Stimulated activated effector memory CD8-positive, alpha-beta T cell treated with anti-CD3 and anti-CD28 coated beads, Interleukin-12 subunit alpha, Interleukin-12 subunit beta, amount 100 ng/mL, for 72 hours (primary cell): ENCODE data around the gene NSD1.

Experiments used
- ATAC-seq: fragments of 150-1000 bp; cut with Tn5 transposase; 2 replicates; pipeline ENCODE4 v1.10.0; 2021
- DNase-seq, 2 donors: peaks; one replicate each; pipeline ENCODE4 v3.0.0; 2021 to 2022; ENCODE audit warnings: low spot score in 2 of 2
- H3K27ac Mint-ChIP-seq: one replicate; pipeline ENCODE4 v1.8.0; 2022; ENCODE audit warnings: mild to moderate bottlenecking, mixed read lengths
- H3K36me3 Mint-ChIP-seq: one replicate; pipeline ENCODE4 v1.8.0; 2022; ENCODE audit warnings: mild to moderate bottlenecking, mixed read lengths
- H3K4me1 Mint-ChIP-seq: one replicate; pipeline ENCODE4 v1.8.0; 2022; ENCODE audit warnings: mixed read lengths
- H3K4me3 Mint-ChIP-seq: one replicate; pipeline ENCODE4 v1.8.0; 2022; ENCODE audit warnings: mild to moderate bottlenecking, mixed read lengths
- H3K9me3 Mint-ChIP-seq: one replicate; pipeline ENCODE4 v1.8.0; 2022; ENCODE audit warnings: mixed read lengths

NSD1 gene

DNA sequence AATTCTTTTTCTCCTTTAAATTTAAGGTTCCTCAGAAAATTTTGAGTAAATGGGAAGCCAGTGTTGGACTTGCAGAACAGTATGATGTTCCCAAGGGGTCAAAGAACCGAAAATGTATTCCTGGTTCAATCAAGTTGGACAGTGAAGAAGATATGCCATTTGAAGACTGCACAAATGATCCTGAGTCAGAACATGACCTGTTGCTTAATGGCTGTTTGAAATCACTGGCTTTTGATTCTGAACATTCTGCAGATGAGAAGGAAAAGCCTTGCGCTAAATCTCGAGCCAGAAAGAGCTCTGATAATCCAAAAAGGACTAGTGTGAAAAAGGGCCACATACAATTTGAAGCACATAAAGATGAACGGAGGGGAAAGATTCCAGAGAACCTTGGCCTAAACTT is 76.0 kb downstream of the NSD1 start:
- H3K4me1 Mint-ChIP-seq, result no peaks in the 10 kb centered on the region
- H3K36me3 Mint-ChIP-seq, result peaks cover 99% of the 10 kb centered on the region
- no peak overlapping the region for H3K4me3 Mint-ChIP-seq
- no peak for ATAC-seq
- no peak for DNase-seq
- peak overlapping the region; percentile 17 for H3K27ac Mint-ChIP-seq
- H3K9me3 Mint-ChIP-seq, result no peaks in the 10 kb centered on the region

DNA sequence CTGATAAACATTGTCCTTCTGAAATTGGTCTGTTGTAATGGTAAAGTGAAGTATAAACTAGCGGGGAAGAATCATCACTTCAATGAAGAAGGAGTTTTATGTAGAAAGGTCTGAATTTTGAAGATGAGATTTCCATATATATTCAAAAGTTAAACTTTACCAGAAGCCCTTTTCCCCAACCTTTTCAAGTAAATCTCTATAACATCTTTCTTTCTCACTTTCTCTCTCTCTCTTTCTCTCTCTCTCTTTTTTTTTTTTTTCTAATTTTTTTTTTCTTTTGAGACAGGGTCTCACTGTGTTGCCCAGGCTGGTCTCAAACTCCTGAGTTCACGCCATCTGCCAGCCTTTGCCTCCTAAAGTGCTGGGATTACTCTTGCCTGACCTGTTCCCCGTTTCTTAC is 78.7 kb downstream of the NSD1 start:
- no peak for ATAC-seq
- no peak for DNase-seq
- H3K27ac Mint-ChIP-seq, result peak overlapping the region; percentile 68
- no peaks in the 10 kb centered on the region for H3K4me1 Mint-ChIP-seq
- peaks cover 99% of the 10 kb centered on the region for H3K36me3 Mint-ChIP-seq
- no peaks in the 10 kb centered on the region for H3K9me3 Mint-ChIP-seq
- no peak overlapping the region for H3K4me3 Mint-ChIP-seq

DNA sequence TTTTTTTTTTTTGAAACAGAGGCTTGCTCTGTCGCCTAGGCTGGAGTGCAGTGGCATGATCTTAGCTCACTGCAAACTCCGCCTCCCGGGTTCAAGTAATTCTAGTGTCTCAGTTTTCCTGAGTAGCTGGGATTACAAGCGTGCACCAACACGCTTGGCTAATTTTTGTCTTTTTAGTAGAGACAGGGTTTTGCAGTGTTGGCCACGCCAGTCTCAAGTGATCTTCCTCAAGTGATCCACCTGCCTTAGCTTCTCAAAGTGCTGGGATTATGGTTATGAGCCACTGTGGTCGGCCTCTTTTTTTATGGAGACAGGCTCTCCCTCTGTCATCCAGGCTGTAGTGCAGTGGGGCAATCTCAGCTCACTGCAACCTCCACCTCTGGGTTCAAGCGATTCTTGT is 87.0 kb downstream of the NSD1 start:
- H3K9me3 Mint-ChIP-seq, result no peaks in the 10 kb centered on the region
- DNase-seq (no peak), ATAC-seq (no peak)
- H3K27ac Mint-ChIP-seq, result peak overlapping the region; percentile 66
- H3K4me3 Mint-ChIP-seq, result no peak overlapping the region
- peaks cover 85% of the 10 kb centered on the region for H3K36me3 Mint-ChIP-seq
- H3K4me1 Mint-ChIP-seq, result peaks cover 26% of the 10 kb centered on the region

DNA sequence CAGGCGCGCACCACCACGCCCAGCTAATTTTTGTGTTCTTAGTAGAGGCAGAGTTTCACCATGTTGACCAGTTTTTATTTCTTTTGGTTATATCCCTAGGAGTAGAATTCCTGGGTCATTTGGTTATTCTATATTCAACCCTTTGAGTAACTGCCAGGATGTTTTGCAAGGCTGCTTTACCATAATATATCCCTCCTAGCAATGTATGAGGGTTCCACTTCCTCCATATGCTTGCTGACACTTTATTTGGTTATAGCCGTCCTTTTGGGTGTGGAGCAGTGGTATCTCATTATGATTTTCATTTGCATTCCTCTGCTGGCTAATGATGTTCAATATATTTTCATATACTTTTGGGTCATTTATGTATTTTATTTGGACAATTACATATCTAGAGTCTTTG is 88.7 kb downstream of the NSD1 start:
- peaks cover 34% of the 10 kb centered on the region for H3K4me1 Mint-ChIP-seq
- H3K4me3 Mint-ChIP-seq, result no peak overlapping the region
- no peaks in the 10 kb centered on the region for H3K9me3 Mint-ChIP-seq
- H3K27ac Mint-ChIP-seq, result no peak overlapping the region
- DNase-seq (no peak), ATAC-seq (no peak)
- H3K36me3 Mint-ChIP-seq, result peaks cover 75% of the 10 kb centered on the region

DNA sequence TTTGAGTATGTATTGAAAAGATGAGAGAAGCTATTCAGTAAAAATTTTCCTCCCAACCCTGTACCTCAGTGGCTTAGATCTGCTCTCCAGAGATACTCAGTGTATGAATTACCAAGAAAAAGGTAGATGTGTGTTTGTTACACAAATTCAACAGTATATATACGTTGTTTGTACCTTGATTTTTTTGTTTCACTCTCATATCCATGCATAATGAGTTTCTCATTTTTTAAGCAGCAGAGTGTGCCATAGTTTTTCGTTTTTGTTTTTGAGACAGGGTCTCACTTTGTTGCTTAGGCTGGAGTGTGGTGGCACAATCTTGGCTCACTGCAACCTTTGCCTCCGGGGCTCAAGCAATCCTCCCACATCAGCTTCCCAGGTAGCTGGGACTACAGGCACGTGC is 92.2 kb downstream of the NSD1 start:
- Mint-ChIP-seq H3K4me3 (no peak overlapping the region), H3K9me3 (no peaks in the 10 kb centered on the region), H3K36me3 (peaks cover 70% of the 10 kb centered on the region), H3K27ac (no peak overlapping the region), H3K4me1 (peaks cover 32% of the 10 kb centered on the region)
- DNase-seq (no peak), ATAC-seq (no peak)

DNA sequence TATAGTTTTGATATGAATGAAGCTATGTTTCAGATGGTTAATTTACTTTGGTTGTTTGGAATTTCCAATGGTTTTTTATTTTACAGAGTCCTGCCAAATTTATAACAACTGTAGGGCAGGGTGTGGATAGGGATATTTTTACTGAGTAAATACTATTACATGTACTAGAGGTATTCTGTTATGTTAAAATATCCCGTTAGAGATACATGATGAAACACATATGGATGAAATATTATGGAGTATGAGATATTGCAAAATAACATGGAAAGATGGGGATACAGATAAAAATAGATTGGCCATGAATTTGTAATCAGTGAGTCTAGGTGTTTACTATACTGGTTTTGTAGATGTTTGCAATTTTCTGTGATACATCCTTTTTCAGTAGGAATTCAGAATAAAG is 93.3 kb downstream of the NSD1 start:
- ATAC-seq, result no peak

DNA sequence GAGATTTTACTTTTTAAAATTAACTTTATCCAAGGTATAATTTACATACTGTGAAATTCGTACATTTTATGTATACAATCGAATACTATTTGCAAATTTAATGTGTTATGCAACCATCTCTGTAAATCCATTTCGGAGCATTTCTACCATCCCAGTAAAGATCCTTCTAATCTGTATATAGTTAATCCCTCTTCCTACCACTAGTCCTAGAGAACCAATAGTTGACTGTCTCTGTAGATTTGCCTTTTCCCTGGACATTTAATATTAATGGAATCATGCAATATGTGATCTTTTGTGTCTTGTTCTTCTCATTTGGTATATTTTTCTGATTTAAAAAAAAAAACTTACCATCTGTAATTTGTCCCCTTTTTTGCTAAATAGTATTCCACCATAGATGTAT is 95.2 kb downstream of the NSD1 start:
- no peaks in the 10 kb centered on the region for H3K9me3 Mint-ChIP-seq
- H3K4me1 Mint-ChIP-seq, result peaks cover 27% of the 10 kb centered on the region
- no peak overlapping the region for H3K4me3 Mint-ChIP-seq
- H3K36me3 Mint-ChIP-seq, result peaks cover 75% of the 10 kb centered on the region
- ATAC-seq (no peak), DNase-seq (no peak)
- no peak overlapping the region for H3K27ac Mint-ChIP-seq

More for the DNA sequence above, 93.3 kb downstream of the NSD1 start:
- Mint-ChIP-seq H3K4me1 (peaks cover 27% of the 10 kb centered on the region), H3K9me3 (no peaks in the 10 kb centered on the region), H3K27ac (no peak overlapping the region), H3K36me3 (peaks cover 70% of the 10 kb centered on the region), H3K4me3 (no peak overlapping the region)
- no peak for DNase-seq

DNA sequence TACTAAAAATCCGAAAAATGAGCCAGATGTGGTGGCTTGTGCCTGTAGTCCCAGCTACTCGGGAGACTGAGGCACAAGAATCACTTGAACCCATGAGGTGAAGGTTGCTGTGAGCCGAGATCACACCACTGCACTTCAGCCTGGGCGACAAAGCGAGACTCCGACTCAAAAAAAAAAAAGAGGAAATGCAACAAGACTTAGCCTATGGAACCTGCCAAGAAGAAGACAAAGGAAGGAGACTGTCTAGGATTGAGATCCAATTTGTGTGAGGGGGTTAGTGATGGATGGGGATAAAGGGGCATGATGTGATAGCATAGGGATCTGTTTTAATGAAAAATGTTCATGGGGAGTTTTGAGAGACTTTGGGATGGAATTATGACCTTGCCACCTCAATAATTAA is 97.1 kb downstream of the NSD1 start:
- H3K27ac Mint-ChIP-seq, result no peak overlapping the region
- ATAC-seq, result no peak

DNA sequence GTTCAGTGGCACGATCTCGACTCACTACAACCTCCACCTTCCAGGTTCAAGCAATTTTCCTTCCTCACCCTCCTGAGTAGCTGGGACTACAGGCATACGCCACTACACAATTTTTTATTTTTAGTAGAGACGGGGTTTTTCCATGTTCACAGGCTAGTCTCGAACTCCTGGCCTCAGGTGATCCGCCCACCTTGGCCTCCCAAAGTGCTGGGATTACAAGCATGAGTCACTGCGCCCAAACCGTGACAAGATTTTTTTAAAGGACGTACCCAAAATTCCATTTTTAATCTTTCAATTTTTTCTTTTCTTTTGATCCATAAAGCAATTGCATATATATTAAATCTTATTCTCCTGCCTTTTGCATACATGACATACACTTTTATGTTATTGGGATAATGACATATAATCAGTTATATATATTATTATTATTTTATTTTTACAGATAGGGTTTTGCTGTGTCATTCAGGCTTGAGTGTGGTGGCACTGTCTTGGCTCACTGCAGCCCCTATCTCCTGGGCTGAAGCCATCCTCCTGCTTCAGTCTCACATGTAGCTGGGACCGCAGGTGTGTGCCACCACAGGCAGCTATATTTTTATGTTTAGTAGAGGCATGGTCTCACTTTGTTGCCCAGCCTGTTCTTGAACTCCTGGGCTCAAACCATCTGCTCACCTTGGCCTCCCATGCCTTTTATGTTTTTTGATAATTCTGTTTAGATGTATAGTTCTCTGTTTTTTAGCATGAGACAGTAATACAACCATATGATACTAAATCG is 98.1 kb downstream of the NSD1 start:
- H3K4me3 Mint-ChIP-seq, result no peak overlapping the region
- peaks cover 19% of the 10 kb centered on the region for H3K4me1 Mint-ChIP-seq
- H3K36me3 Mint-ChIP-seq, result peaks cover 78% of the 10 kb centered on the region
- H3K9me3 Mint-ChIP-seq, result no peaks in the 10 kb centered on the region
- ATAC-seq (no peak), DNase-seq (no peak)
- H3K27ac Mint-ChIP-seq, result no peak overlapping the region

More for the DNA sequence above, 97.1 kb downstream of the NSD1 start:
- Mint-ChIP-seq H3K36me3 (peaks cover 76% of the 10 kb centered on the region), H3K4me1 (peaks cover 21% of the 10 kb centered on the region), H3K4me3 (no peak overlapping the region), H3K9me3 (no peaks in the 10 kb centered on the region)
- DNase-seq, result no peak

DNA sequence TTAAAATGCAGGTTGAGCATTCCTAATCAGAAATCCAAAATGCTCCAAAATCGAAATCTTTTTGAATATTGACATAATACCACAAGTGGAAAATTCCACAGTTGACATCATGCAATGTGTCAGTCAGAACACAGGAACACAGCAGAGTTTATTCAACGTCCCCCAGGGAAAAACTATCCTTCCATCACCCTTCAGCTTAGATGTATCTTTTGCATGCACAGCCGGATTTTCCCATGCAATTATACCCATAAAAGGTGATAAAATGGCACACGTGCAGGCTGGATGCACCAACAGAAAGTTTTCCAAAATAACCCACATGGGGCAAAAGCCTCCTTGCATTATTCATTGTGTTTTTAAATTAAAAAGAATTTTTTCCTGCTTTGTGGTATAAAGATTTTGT is 98.8 kb downstream of the NSD1 start:
- no peak for ATAC-seq
- Mint-ChIP-seq H3K36me3 (peaks cover 85% of the 10 kb centered on the region), H3K4me3 (no peak overlapping the region), H3K4me1 (peaks cover 14% of the 10 kb centered on the region), H3K27ac (no peak overlapping the region), H3K9me3 (no peaks in the 10 kb centered on the region)
- DNase-seq, result no peak

DNA sequence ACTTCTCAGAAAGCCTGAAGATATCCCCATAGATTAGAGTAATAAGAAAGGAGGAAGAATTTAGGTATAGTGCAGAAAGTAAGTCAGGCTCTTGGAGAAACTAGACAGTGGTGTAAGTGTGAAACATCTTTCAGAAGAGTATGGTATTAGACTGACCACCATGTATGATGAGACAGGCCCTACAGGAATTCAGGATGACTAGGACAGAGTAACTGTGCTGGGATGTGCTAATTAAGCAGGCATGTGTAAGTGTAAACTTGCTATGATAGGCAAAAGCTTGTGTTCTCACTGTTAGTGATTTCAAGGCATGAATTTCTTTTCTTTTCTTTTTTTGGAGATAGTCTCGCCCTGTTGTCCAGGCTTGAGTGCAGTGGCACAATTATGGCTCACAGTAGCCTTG is 99.2 kb downstream of the NSD1 start:
- Mint-ChIP-seq H3K4me1 (peaks cover 14% of the 10 kb centered on the region), H3K27ac (no peak overlapping the region), H3K9me3 (no peaks in the 10 kb centered on the region), H3K36me3 (peaks cover 89% of the 10 kb centered on the region), H3K4me3 (no peak overlapping the region)
- DNase-seq (no peak), ATAC-seq (peak; percentile 66)

DNA sequence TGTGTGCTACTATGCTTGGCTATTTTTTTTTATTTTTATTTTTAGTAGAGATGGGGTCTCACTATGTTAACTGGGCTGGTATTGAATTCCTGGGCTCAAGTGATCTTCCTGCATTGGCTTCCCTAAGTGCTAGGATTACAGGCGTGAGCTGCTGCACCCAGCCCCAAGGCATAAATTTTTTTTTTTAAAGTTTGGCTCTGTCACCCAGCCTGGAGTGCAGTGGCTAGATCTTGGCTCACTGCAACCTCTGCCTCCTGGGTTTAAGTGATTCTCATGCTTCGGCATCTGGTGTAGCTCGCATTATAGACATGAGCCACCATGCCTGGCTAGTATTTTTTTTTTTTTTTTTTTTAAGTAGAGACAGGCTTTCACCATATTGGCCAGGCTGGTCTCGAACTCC is 99.6 kb downstream of the NSD1 start:
- Mint-ChIP-seq H3K4me3 (no peak overlapping the region), H3K4me1 (peaks cover 10% of the 10 kb centered on the region), H3K9me3 (no peaks in the 10 kb centered on the region), H3K36me3 (peaks cover 89% of the 10 kb centered on the region), H3K27ac (no peak overlapping the region)
- DNase-seq (no peak), ATAC-seq (no peak)

DNA sequence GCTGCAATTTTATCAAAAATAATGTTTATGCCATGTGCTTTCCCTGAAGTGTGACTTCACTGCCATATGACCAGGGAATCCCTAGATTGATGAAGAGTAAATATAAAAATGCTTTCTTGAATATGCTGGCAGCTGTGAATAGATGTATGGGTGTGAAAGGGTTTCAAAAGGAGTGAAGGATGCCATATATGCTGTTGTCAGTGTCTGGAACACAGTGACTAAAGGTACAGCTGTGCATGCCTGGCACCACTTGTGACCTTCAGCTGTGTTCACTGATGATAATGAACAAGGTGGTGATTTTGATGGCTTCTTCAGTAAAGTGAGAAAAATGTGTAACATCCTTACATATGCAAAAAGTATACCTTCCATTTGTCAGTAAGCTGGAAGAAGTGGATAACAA is 100.2 kb downstream of the NSD1 start:
- Mint-ChIP-seq H3K9me3 (no peaks in the 10 kb centered on the region), H3K4me1 (peaks cover 8% of the 10 kb centered on the region), H3K4me3 (no peak overlapping the region), H3K27ac (peak overlapping the region; percentile 69), H3K36me3 (peaks cover 91% of the 10 kb centered on the region)
- no peak for DNase-seq
- ATAC-seq, result no peak

DNA sequence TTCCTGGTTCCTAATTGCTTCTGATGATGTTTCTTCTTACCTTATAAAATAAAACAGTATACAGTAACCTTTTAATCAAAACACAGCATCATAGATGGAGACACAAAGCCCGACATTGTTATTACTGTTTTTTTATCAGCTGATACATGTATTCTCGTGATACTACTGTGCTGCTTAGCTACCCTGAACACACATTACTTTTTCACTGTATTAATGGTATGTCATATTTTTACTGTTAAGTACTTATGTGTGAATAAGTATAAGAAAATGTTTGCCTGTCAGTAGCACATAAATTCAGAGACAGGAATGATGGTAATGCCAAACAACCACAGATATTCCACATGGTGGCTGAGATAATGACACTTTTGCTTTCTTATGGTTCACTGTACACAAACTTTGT is 101.3 kb downstream of the NSD1 start:
- Mint-ChIP-seq H3K9me3 (no peaks in the 10 kb centered on the region), H3K4me3 (no peak overlapping the region), H3K36me3 (peaks cover 91% of the 10 kb centered on the region), H3K4me1 (peaks cover 8% of the 10 kb centered on the region), H3K27ac (no peak overlapping the region)
- no peak for DNase-seq
- ATAC-seq, result no peak

DNA sequence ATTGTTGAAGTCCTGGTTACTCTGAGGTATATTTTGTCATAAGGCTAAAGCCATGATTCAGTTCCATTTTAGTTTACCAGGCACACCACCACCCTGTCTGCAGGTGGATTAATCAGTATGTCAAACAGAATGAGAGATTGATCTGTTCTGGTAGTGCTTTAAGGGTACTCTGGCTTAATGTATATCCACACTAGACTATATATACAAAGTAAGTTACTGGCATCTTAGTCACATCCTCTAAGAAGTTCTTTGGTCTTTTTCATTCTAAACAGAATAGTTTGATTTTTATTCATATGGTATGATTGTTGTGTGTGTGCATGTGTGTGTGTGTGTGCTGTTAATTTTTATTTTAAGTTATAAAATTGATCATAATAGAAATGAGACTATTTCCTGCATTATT is 108.2 kb downstream of the NSD1 start:
- Mint-ChIP-seq H3K9me3 (no peaks in the 10 kb centered on the region), H3K27ac (peak overlapping the region; percentile 54), H3K36me3 (peaks cover 100% of the 10 kb centered on the region), H3K4me1 (no peaks in the 10 kb centered on the region), H3K4me3 (no peak overlapping the region)
- ATAC-seq, result no peak
- DNase-seq, result no peak

DNA sequence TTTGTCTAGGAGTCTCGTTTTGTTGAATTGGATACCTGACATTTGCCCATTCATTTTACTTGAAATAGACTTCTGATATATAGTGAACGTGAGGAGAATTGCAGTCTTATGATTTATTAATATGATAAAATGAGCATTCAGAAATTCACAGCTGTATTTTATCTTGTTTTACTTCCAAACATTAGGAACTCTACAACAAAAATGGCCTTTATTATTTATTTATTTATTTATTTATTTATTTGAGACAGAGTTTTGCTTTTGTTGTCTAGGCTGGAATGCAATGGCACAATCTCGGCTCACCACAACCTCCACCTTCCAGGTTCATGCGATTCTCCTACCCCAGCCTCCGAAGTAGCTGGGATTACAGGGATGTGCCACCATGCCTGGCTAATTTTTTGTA is 108.7 kb downstream of the NSD1 start:
- H3K4me3 Mint-ChIP-seq, result no peak overlapping the region
- no peaks in the 10 kb centered on the region for H3K4me1 Mint-ChIP-seq
- ATAC-seq (no peak), DNase-seq (no peak)
- H3K27ac Mint-ChIP-seq, result no peak overlapping the region
- no peaks in the 10 kb centered on the region for H3K9me3 Mint-ChIP-seq
- H3K36me3 Mint-ChIP-seq, result peaks cover 100% of the 10 kb centered on the region
